Calu3 (cell line): ENCODE data around the gene KIAA0586. TPM values are rescaled to one million over a fixed set of nuclear protein-coding genes. Genes with fewer than 3 reads are reported as not detected.

Experiments used
- BruUV-seq: library from RNA; stranded (reverse); fragments of 400-500 nt; replicated peaks from 2 replicates; lab custom pipeline; 2021; lab: Mats Ljungman, UMichigan
- CTCF ChIA-PET: fragments of 300-600 bp; sonication (Branson Sonifier 250); formaldehyde crosslinking; loops from one replicate; lab custom pipeline; 2022; ENCODE audit warnings: antibody characterized with exemption; lab: Charles Lee
- DNase-seq: peaks from one replicate; pipeline ENCODE4 v3.0.0; 2022
- H3K27ac Mint-ChIP-seq: one replicate; pipeline ENCODE4 v1.8.0; 2022; ENCODE audit warnings: mixed read lengths; ENCODE audit not compliant: unreplicated experiment
- H3K27me3 Mint-ChIP-seq: one replicate; pipeline ENCODE4 v1.8.0; 2022; ENCODE audit warnings: mixed read lengths; ENCODE audit not compliant: unreplicated experiment
- H3K36me3 Mint-ChIP-seq: one replicate; pipeline ENCODE4 v1.8.0; 2022; ENCODE audit warnings: mild to moderate bottlenecking, moderate library complexity, mixed read lengths; ENCODE audit not compliant: insufficient read depth, unreplicated experiment
- H3K4me1 Mint-ChIP-seq: one replicate; pipeline ENCODE4 v1.8.0; 2022; ENCODE audit warnings: mild to moderate bottlenecking, low read depth, mixed read lengths; ENCODE audit not compliant: unreplicated experiment
- H3K4me3 Mint-ChIP-seq: one replicate; pipeline ENCODE4 v1.8.0; 2022; ENCODE audit warnings: mild to moderate bottlenecking, low read depth, moderate library complexity, mixed read lengths; ENCODE audit not compliant: unreplicated experiment
- H3K9me3 Mint-ChIP-seq: one replicate; pipeline ENCODE4 v1.8.0; 2022; ENCODE audit warnings: low read depth, mixed read lengths; ENCODE audit not compliant: unreplicated experiment
- CTCF ChIP-seq: fragments of 200-600 bp; IDR thresholded peaks from one replicate; pipeline ENCODE4 v1.8.0; 2022; ENCODE audit warnings: antibody characterized with exemption; ENCODE audit not compliant: unreplicated experiment
- intact Hi-C: fragments of 100-400 bp; cut with micrococcal nuclease; formaldehyde crosslinking; loops from one replicate; pipeline ENCODE4 v1.10.0; 2022; ENCODE audit not compliant: unreplicated experiment
- total RNA-seq: library from RNA; stranded (reverse); gene quantifications from 2 replicates; pipeline ENCODE4 v1.2.3, GENCODE V29; 2022

KIAA0586 gene
- total RNA-seq, 1 experiment from 2014 or later, result 19.3 TPM

- CTCF ChIA-PET, result no interaction called here
- no peak overlapping the region for H3K4me3 Mint-ChIP-seq
- TF ChIP-seq CTCF, result no peak
- H3K27ac Mint-ChIP-seq, result no peak overlapping the region
- DNase-seq, result no peak
- intact Hi-C loops, result no loop called here
- no peaks in the 10 kb centered on the region for H3K9me3 Mint-ChIP-seq
- H3K27me3 Mint-ChIP-seq, result no peaks in the 10 kb centered on the region
- no peaks in the 10 kb centered on the region for H3K36me3 Mint-ChIP-seq
- no TSS peak for BruUV-seq
- H3K4me1 Mint-ChIP-seq, result no peaks in the 10 kb centered on the region
Measured at GRCh38 chr14:58466459-58466858, 38.9 kb downstream of the KIAA0586 start.

- Mint-ChIP-seq H3K4me3 (no peak overlapping the region), H3K27ac (no peak overlapping the region), H3K36me3 (no peaks in the 10 kb centered on the region), H3K9me3 (no peaks in the 10 kb centered on the region), H3K27me3 (no peaks in the 10 kb centered on the region), H3K4me1 (no peaks in the 10 kb centered on the region)
- BruUV-seq, result no TSS peak
- no peak for TF ChIP-seq CTCF
- intact Hi-C loops, result no loop called here
- CTCF ChIA-PET, result no interaction called here
- DNase-seq, result no peak
Measured at GRCh38 chr14:58467575-58467974, 40.1 kb downstream of the KIAA0586 start.

- intact Hi-C loops, result no loop called here
- no peak for DNase-seq
- H3K27me3 Mint-ChIP-seq, result no peaks in the 10 kb centered on the region
- no peaks in the 10 kb centered on the region for H3K36me3 Mint-ChIP-seq
- H3K4me1 Mint-ChIP-seq, result no peaks in the 10 kb centered on the region
- no peak for TF ChIP-seq CTCF
- no peaks in the 10 kb centered on the region for H3K9me3 Mint-ChIP-seq
- no TSS peak for BruUV-seq
- no peak overlapping the region for H3K27ac Mint-ChIP-seq
- no peak overlapping the region for H3K4me3 Mint-ChIP-seq
- CTCF ChIA-PET, result no interaction called here
Measured at GRCh38 chr14:58469309-58469708, 41.8 kb downstream of the KIAA0586 start.

GRCh38 chr14:58476320-58476719 lies 48.8 kb downstream of the KIAA0586 start:
- no TSS peak for BruUV-seq
- CTCF ChIA-PET, result interaction anchor here (0.7 kb wide), 1 partner anchor 503 kb away, joined by 3 read pairs; no protein-coding TSS in a partner anchor
- H3K4me3 Mint-ChIP-seq, result no peak overlapping the region
- no peaks in the 10 kb centered on the region for H3K27me3 Mint-ChIP-seq
- no peaks in the 10 kb centered on the region for H3K4me1 Mint-ChIP-seq
- no peak overlapping the region for H3K27ac Mint-ChIP-seq
- no peak for DNase-seq
- no peak for TF ChIP-seq CTCF
- H3K9me3 Mint-ChIP-seq, result no peaks in the 10 kb centered on the region
- intact Hi-C loops, result no loop called here
- no peaks in the 10 kb centered on the region for H3K36me3 Mint-ChIP-seq
